ENCODE data around the gene SMIM41. TPM values are rescaled to one million over a fixed set of nuclear protein-coding genes. Genes with fewer than 3 reads are reported as not detected.

Gene SMIM41
- polyA plus RNA-seq, 3 donors, result not detected

DNA sequence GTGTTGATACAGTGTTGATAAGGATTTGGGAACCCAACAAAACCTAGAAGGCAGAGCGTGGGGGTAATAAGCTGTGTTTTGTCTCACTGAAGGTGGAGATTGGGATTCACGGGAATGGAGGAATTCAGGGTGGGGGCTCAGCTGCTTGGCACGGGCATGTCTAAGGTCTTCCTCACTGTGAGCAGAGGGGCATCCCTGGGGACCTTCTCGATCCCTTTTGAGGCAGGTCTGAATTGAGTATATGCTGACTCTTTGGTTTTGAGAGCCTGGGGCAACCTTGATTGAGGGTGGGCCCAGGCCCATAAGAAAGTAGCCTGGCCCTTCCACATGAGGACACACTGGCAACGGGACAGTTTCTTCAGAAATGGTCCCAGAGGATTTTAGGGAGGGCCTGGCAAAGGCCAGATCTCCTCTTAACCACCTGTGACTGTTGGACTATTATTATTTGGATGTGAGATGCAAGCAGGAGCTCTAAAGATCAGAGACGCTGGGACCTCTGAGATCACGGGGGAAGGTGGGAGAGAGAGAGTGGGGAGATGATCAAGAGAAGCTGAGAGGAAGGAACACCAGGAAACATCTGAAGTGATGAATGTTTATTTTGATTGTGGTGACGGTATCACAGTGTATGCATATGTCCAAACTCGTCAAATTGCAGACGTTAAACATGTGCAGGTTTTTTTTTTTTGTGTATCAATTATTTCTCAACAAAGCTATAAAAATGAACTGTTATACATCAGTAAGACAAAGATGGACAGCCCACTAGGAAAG, 48.4 kb downstream of the SMIM41 start:
- peak overlapping the region in 1 of 7 donors; percentile 31 for H3K27ac Mint-ChIP-seq

DNA sequence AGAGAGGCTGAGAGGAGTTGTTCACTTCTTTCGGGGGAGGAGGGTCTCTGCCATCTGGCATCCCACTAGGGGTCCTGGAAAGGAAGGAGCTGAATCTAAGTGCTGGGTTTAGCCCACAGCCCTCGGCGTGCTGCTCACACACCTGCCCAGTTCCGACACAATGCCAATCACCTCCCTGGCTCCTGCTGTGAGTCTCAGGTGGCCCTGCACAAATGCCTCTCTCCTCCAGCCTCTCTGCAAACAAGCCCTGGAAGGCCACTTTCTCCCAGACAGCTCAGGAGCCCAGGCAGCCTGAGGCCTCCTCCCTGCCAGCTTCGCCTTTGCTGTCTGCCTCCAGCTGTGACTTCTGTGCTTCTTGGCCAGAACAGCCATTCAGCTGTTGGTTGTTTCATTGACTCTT, 51.2 kb downstream of the SMIM41 start:
- H3K4me3 Mint-ChIP-seq, result no peak overlapping the region
- WGBS (ENCODE audit: insufficient coverage), result 83% methylated on average over 2 of the region's 5 CpGs

More for the DNA sequence above, 48.4 kb downstream of the SMIM41 start:
- H3K36me3 Mint-ChIP-seq, result peaks cover 0 to 3% of the 10 kb centered on the region in 2 donors
- H2AFZ ChIP-seq (ENCODE audit: insufficient read depth, low read depth, low read length, poor library complexity, severe bottlenecking), result no peak overlapping the region
- DNase-seq, result no peak
- H3K27me3 Mint-ChIP-seq (ENCODE audit: low read depth in 3 of 3), result peaks cover 18 to 26% (median 21%) of the 10 kb centered on the region in 3 donors
- no peak overlapping the region for H3K4me2 ChIP-seq (replicated peaks; ENCODE audit: extremely low read depth, low read length, poor library complexity, severe bottlenecking)
- no peaks in the 10 kb centered on the region for H4K20me1 ChIP-seq (ENCODE audit: insufficient read depth, low read length)
- no peak overlapping the region for H3K4me3 ChIP-seq (replicated peaks in 1 of 3; ENCODE audit: low read depth in 2 of 3, low read length in 3 of 3)
- 71% methylated on average over 6 of the region's 10 CpGs for WGBS (ENCODE audit: insufficient coverage)
- no peaks in the 10 kb centered on the region for H3K9me3 ChIP-seq (replicated peaks in 1 of 2; ENCODE audit: control insufficient read depth in 1 of 2, insufficient read depth in 1 of 2, low read length in 2 of 2)
- H3K36me3 ChIP-seq (replicated peaks in 1 of 2; ENCODE audit: control insufficient read depth in 1 of 2, insufficient read depth in 2 of 2, low read length in 2 of 2), result no peaks in the 10 kb centered on the region
- H3K79me2 ChIP-seq (ENCODE audit: insufficient read depth, low read length), result no peaks in the 10 kb centered on the region
- H3K4me1 Mint-ChIP-seq, result peaks cover 27% of the 10 kb centered on the region
- peaks cover 0 to 6% (median 2%) of the 10 kb centered on the region in 7 donors for H3K9me3 Mint-ChIP-seq
- H3K4me3 Mint-ChIP-seq, result no peak overlapping the region
- H3K4me1 ChIP-seq (ENCODE audit: control insufficient read depth in 1 of 2, insufficient read depth in 2 of 2, low read length in 2 of 2), result peaks cover 6 to 24% of the 10 kb centered on the region in 2 donors
- H3K27ac ChIP-seq (ENCODE audit: low read depth in 1 of 2, low read length in 2 of 2), result no peak overlapping the region
- no peak overlapping the region for H3K9ac ChIP-seq (ENCODE audit: insufficient read depth, low read length, poor library complexity, severe bottlenecking)
- H3K27me3 ChIP-seq (ENCODE audit: control insufficient read depth in 2 of 2, insufficient read depth in 2 of 2, low read length in 2 of 2), result peaks cover 0 to 12% of the 10 kb centered on the region in 2 donors
- TF ChIP-seq, protein P1, sequence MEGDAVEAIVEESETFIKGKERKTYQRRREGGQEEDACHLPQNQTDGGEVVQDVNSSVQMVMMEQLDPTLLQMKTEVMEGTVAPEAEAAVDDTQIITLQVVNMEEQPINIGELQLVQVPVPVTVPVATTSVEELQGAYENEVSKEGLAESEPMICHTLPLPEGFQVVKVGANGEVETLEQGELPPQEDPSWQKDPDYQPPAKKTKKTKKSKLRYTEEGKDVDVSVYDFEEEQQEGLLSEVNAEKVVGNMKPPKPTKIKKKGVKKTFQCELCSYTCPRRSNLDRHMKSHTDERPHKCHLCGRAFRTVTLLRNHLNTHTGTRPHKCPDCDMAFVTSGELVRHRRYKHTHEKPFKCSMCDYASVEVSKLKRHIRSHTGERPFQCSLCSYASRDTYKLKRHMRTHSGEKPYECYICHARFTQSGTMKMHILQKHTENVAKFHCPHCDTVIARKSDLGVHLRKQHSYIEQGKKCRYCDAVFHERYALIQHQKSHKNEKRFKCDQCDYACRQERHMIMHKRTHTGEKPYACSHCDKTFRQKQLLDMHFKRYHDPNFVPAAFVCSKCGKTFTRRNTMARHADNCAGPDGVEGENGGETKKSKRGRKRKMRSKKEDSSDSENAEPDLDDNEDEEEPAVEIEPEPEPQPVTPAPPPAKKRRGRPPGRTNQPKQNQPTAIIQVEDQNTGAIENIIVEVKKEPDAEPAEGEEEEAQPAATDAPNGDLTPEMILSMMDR (IDR thresholded peaks at IDR 0.05), result no peak
- intact Hi-C loops (cut with micrococcal nuclease), result no loop called here

More for the DNA sequence above, 51.2 kb downstream of the SMIM41 start:
- H3K9ac ChIP-seq (ENCODE audit: insufficient read depth, low read length, poor library complexity, severe bottlenecking), result no peak overlapping the region
- peaks cover 12 to 34% of the 10 kb centered on the region in 2 donors for H3K4me1 ChIP-seq (ENCODE audit: control insufficient read depth in 1 of 2, insufficient read depth in 2 of 2, low read length in 2 of 2)
- H3K4me3 ChIP-seq (replicated peaks in 1 of 3; ENCODE audit: low read depth in 2 of 3, low read length in 3 of 3), result no peak overlapping the region
- peaks cover 16 to 33% (median 19%) of the 10 kb centered on the region in 3 donors for H3K27me3 Mint-ChIP-seq (ENCODE audit: low read depth in 3 of 3)
- no peaks in the 10 kb centered on the region for H3K9me3 ChIP-seq (replicated peaks in 1 of 2; ENCODE audit: control insufficient read depth in 1 of 2, insufficient read depth in 1 of 2, low read length in 2 of 2)
- H3K4me1 Mint-ChIP-seq, result peaks cover 36% of the 10 kb centered on the region
- H3K27me3 ChIP-seq (ENCODE audit: control insufficient read depth in 2 of 2, insufficient read depth in 2 of 2, low read length in 2 of 2), result peaks cover 0 to 12% of the 10 kb centered on the region in 2 donors
- H3K27ac ChIP-seq (ENCODE audit: low read depth in 1 of 2, low read length in 2 of 2), result no peak overlapping the region
- H3K36me3 Mint-ChIP-seq, result peaks cover 0 to 3% of the 10 kb centered on the region in 2 donors
- H3K36me3 ChIP-seq (replicated peaks in 1 of 2; ENCODE audit: control insufficient read depth in 1 of 2, insufficient read depth in 2 of 2, low read length in 2 of 2), result no peaks in the 10 kb centered on the region
- DNase-seq, result no peak
- no peak overlapping the region for H3K4me2 ChIP-seq (replicated peaks; ENCODE audit: extremely low read depth, low read length, poor library complexity, severe bottlenecking)
- TF ChIP-seq, protein P1 (IDR thresholded peaks at IDR 0.05), result no peak
- H3K9me3 Mint-ChIP-seq, result peaks cover 0 to 6% (median 2%) of the 10 kb centered on the region in 7 donors
- no peaks in the 10 kb centered on the region for H3K79me2 ChIP-seq (ENCODE audit: insufficient read depth, low read length)
- H3K27ac Mint-ChIP-seq, result no peak overlapping the region
- H4K20me1 ChIP-seq (ENCODE audit: insufficient read depth, low read length), result no peaks in the 10 kb centered on the region
- intact Hi-C loops (cut with micrococcal nuclease), result no loop called here
- H2AFZ ChIP-seq (ENCODE audit: insufficient read depth, low read depth, low read length, poor library complexity, severe bottlenecking), result no peak overlapping the region

All from CD14-positive monocyte (primary cell).